GM13977 (cell line): ENCODE measurements around the gene LRPPRC.

ENCODE experiments used
- DNase-seq: peaks from one replicate; pipeline ENCODE4 v3.0.0; 2012; ENCODE audit warnings: low spot score
- CTCF ChIP-seq: IDR thresholded peaks from 2 replicates; pipeline ENCODE4 v1.5.1; 2012; ENCODE audit warnings: mild to moderate bottlenecking, control low read depth; ENCODE audit not compliant: insufficient read depth; ENCODE audit errors: extremely low read depth, missing control alignments
- in situ Hi-C: fragments of 300-500 bp; cut with MboI; formaldehyde crosslinking; loops from one replicate; pipeline ENCODE4 v1.12.0; 2022; ENCODE audit warnings: low sequenced_read_pairs, low pct_unique_long_range_greater_than_20kb, mixed read lengths, inconsistent platforms; ENCODE audit not compliant: unreplicated experiment

Gene LRPPRC

DNA sequence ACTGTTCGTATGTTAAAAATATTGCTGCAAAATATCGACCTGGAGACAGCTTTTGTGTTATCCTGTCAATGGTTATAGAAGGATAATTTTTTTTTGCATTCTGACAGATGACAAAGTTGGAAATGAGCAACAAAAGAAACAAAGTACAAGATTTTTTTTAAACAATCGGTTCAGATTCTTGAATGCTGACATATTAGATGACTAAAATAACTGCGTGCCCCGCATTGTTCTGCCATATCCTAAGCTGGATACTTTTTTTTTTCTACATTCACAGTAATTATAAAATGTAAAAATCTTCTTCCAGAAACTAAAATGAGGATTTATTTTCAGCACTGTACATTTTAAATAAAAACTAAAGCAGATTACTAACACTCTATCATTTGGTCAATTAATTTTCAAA lies 89.9 kb downstream of the LRPPRC start:
- no peak for DNase-seq
- TF ChIP-seq CTCF = no peak
- in situ Hi-C loops = no loop called here

DNA sequence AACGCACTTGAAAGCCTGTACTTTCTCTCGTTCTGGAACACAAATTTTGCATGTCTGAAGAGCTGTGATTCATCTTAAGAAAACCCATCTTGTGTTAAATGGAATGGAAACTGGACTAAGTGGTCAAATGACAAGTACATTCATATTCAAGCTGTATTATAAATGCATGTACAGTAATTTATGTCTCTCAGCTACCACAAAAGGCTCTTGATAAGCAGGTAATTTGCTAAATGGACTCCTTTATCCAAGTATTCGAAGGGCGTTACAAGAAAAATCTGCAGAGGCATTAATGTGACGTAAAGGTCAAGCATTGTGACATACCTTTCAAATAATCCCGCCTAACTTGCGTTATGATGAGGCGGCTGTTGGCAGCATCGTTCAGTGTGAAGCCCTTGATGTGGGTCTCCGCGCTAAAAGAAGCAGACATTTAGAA lies 90.4 kb downstream of the LRPPRC start:
- in situ Hi-C loops = no loop called here
- peak; percentile 33 for DNase-seq
- TF ChIP-seq CTCF = no peak

DNA sequence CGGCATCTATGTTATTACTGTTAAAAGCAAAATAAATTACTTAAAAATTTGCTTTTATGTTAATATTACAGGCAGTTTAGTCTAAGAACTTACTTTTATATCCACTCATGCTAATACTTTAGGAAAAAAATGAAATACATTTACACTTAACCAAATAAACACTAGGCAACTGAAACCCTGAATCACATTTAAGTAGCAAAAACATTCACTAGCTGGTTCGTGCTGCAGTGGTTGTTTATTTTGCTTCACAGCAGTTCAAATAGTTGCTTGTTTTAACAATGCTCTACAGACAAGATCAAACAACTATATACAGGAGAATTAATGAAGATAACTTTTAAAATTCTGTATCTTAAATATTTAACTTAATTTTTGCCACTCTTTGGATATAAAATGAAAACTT lies 96.2 kb downstream of the LRPPRC start:
- no peak for TF ChIP-seq CTCF
- DNase-seq = no peak
- in situ Hi-C loops = no loop called here

DNA sequence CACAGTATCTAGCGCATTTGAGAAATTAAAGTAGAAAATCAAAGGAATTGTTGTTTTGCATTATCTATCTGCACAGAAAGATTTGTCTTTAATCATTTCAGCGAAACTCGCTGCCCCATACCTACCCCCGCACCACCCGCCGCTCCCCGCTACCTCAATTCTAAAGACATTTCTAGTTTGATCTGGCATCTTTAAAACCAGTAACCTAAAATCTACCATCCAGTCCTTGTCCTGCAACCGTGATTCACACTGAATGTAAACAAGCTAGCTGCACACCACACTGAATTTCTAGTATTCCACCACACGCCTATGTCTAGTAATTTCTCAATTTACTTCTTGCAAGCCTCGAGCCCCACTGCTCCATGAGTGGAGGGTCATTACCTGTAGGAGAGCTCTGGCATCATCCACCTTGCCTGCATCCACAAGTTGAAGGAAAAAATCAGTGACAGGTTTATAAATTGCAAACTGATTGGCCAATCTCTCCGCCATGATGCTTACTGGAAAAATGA lies 96.9 kb downstream of the LRPPRC start:
- in situ Hi-C loops = no loop called here
- no peak for TF ChIP-seq CTCF
- DNase-seq = no peak

DNA sequence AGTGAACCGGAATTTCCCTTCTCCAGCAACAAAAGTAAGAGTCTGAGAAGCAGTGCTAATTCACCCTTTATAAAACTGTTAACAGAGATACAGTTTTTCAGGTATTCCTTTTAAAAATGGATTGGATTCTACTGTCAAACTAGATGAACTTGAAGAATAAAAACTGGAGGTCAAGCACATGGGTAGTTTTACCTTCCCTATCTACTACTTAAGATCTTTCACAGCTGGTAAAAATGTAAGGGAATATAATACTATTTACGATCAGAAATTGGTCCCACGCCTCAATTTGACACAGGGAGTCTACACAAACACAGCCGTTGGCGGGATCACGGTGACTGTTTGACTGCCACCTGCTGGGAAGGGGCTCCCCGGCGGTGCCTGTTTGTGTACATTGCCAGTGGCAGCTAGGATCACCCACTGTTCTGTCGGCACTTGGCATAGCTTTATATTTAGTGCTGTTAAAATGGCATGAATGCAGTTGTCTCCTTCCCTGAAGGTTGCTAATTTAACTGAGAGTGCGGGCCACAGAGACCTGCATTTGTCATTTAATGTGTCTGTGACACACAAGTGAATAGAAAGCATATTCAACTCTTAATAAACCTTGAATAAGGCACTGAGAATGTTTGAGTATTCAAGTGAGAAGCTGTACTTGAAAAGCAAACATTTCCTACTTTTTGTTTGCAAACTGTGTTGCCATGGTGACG lies 97.5 kb downstream of the LRPPRC start:
- TF ChIP-seq CTCF = no peak
- no peak for DNase-seq
- in situ Hi-C loops = no loop called here

GRCh38 chr2:43897492-43897891 lies 98.3 kb downstream of the LRPPRC start:
- DNase-seq = no peak
- in situ Hi-C loops = no loop called here

More at GRCh38 chr2:43897492-43897891, 98.3 kb downstream of the LRPPRC start:
- no peak for TF ChIP-seq CTCF
